ENCODE measurements around the gene HOGA1. TPM values are rescaled to one million over a fixed set of nuclear protein-coding genes. Genes with fewer than 3 reads are reported as not detected.
"Not testable (repeated sequence)": the region's sequence is repeated elsewhere in the genome, so short reads cannot be mapped to it uniquely, and the experiment has no call there.

HOGA1 gene
- total RNA-seq, 4 donors from 2014 or later, result 0.80 to 6.2 (median 4.0) TPM

GRCh38 chr10:97550336-97551149 is 33.6 kb upstream of the HOGA1 start:
- H3K9me3 ChIP-seq, result no peaks in the 10 kb centered on the region
- no peak for DNase-seq (ENCODE audit: low spot score in 2 of 2)
- WGBS, result 66% methylated on average over 10 of the region's 10 CpGs
- H3K4me3 ChIP-seq, result no peak overlapping the region
- TF ChIP-seq POLR2AphosphoS5 (IDR thresholded peaks at IDR 0.05), result no peak
- H3K27me3 ChIP-seq, result no peaks in the 10 kb centered on the region
- no peaks in the 10 kb centered on the region for H3K36me3 ChIP-seq
- peak overlapping the region; percentile 68 for H3K27ac ChIP-seq
- peaks cover 41% of the 10 kb centered on the region for H3K4me1 ChIP-seq

- WGBS, result 77% methylated on average over 6 of the region's 6 CpGs
- TF ChIP-seq EP300 (IDR thresholded peaks at IDR 0.05) (no peak), POLR2A (IDR thresholded peaks at IDR 0.05) (no peak), POLR2AphosphoS5 (IDR thresholded peaks at IDR 0.05) (no peak), CTCF (IDR thresholded peaks at IDR 0.05) (no peak)
Measured at GRCh38 chr10:97551271-97551670, 32.9 kb upstream of the HOGA1 start.

GRCh38 chr10:97553575-97554031 is 30.6 kb upstream of the HOGA1 start:
- TF ChIP-seq CTCF (IDR thresholded peaks at IDR 0.05), result peak; percentile 63 to 81
- TF ChIP-seq EP300 (IDR thresholded peaks at IDR 0.05), result no peak
- no peaks in the 10 kb centered on the region for H3K36me3 ChIP-seq
- H3K4me3 ChIP-seq, result no peak overlapping the region
- H3K4me1 ChIP-seq, result peaks cover 33% of the 10 kb centered on the region
- 18% methylated on average over 5 of the region's 6 CpGs for WGBS
- DNase-seq (ENCODE audit: low spot score in 2 of 2), result peak in 1 of 2 donors; percentile 82
- H3K27me3 ChIP-seq, result no peaks in the 10 kb centered on the region
- no peaks in the 10 kb centered on the region for H3K9me3 ChIP-seq
- no peak overlapping the region for H3K27ac ChIP-seq

More at GRCh38 chr10:97551271-97551670, 32.9 kb upstream of the HOGA1 start:
- no peaks in the 10 kb centered on the region for H3K9me3 ChIP-seq
- no peak overlapping the region for H3K27ac ChIP-seq
- DNase-seq (ENCODE audit: low spot score in 2 of 2), result no peak
- H3K4me3 ChIP-seq, result no peak overlapping the region
- H3K4me1 ChIP-seq, result peaks cover 41% of the 10 kb centered on the region
- H3K27me3 ChIP-seq, result no peaks in the 10 kb centered on the region
- no peaks in the 10 kb centered on the region for H3K36me3 ChIP-seq

- not testable (repeated sequence) for H3K9me3 ChIP-seq; H3K27me3 ChIP-seq; H3K4me3 ChIP-seq; H3K27ac ChIP-seq; DNase-seq (ENCODE audit: low spot score in 2 of 2); H3K36me3 ChIP-seq
- WGBS, result 95% methylated on average over 5 of the region's 5 CpGs
- peaks cover 26% of the 10 kb centered on the region for H3K4me1 ChIP-seq
Measured at GRCh38 chr10:97554336-97554735, 29.9 kb upstream of the HOGA1 start.

GRCh38 chr10:97555541-97555940 is 28.6 kb upstream of the HOGA1 start:
- peaks cover 14% of the 10 kb centered on the region for H3K4me1 ChIP-seq
- 87% methylated on average over 7 of the region's 10 CpGs for WGBS

GRCh38 chr10:97560731-97561381 is 23.3 kb upstream of the HOGA1 start:
- H3K27me3 ChIP-seq; H3K4me1 ChIP-seq; H3K27ac ChIP-seq; H3K36me3 ChIP-seq; H3K9me3 ChIP-seq; DNase-seq (ENCODE audit: low spot score in 2 of 2): not testable (repeated sequence)
- WGBS, result 93% methylated on average over 17 of the region's 17 CpGs
- peak overlapping the region; percentile 12 for H3K4me3 ChIP-seq

More at GRCh38 chr10:97555541-97555940, 28.6 kb upstream of the HOGA1 start:
- not testable (repeated sequence) for DNase-seq (ENCODE audit: low spot score in 2 of 2); H3K4me3 ChIP-seq; H3K9me3 ChIP-seq; H3K36me3 ChIP-seq; H3K27ac ChIP-seq; H3K27me3 ChIP-seq

GRCh38 chr10:97561386-97562077 is 22.7 kb upstream of the HOGA1 start:
- H3K9me3 ChIP-seq; H3K4me1 ChIP-seq; H3K36me3 ChIP-seq; H3K27me3 ChIP-seq; H3K4me3 ChIP-seq; DNase-seq (ENCODE audit: low spot score in 2 of 2); H3K27ac ChIP-seq: not testable (repeated sequence)
- 93% methylated on average over 12 of the region's 12 CpGs for WGBS

- not testable (repeated sequence) for H3K4me3 ChIP-seq; H3K27me3 ChIP-seq; H3K4me1 ChIP-seq; H3K36me3 ChIP-seq; H3K27ac ChIP-seq; DNase-seq (ENCODE audit: low spot score in 2 of 2); H3K9me3 ChIP-seq
- 92% methylated on average over 5 of the region's 5 CpGs for WGBS
Measured at GRCh38 chr10:97562329-97562728, 21.9 kb upstream of the HOGA1 start.
